DND-41 (cell line): ENCODE data around the gene CATSPERD.

Experiments used
- CTCF ChIP-seq: IDR thresholded peaks from 2 replicates; pipeline ENCODE4 v1.5.1; 2012; ENCODE audit warnings: borderline replicate concordance, low read length, moderate library complexity, mild to moderate bottlenecking; ENCODE audit not compliant: poor library complexity, severe bottlenecking; ENCODE audit errors: extremely low read depth
- EZH2 ChIP-seq: IDR thresholded peaks from 3 replicates; pipeline ENCODE4 v1.6.1; 2012; ENCODE audit warnings: borderline replicate concordance, low read depth, mild to moderate bottlenecking, moderate library complexity, low read length, inconsistent platforms; ENCODE audit not compliant: severe bottlenecking

GRCh38 chr19:5784581-5785147, 64.2 kb downstream of the CATSPERD start, which contains the start of gene PRR22:
- TF ChIP-seq CTCF (no peak), EZH2 (no peak)
